Panc1 (cell line): ENCODE data around the gene GALNT4. TPM values are rescaled to one million over a fixed set of nuclear protein-coding genes. Genes with fewer than 3 reads are reported as not detected.

ENCODE experiments used
- ATAC-seq: fragments of 200-7000 bp; cut with Tn5 transposase; 2 replicates; pipeline ENCODE4 v1.9.1; 2020; ENCODE audit warnings: mild to moderate bottlenecking, moderate library complexity
- BruUV-seq: library from RNA; stranded (reverse); fragments of 400-500 nt; replicated peaks from 2 replicates; lab custom pipeline; 2021; lab: Mats Ljungman, UMichigan
- CTCF ChIA-PET: fragments of 300-600 bp; sonication (Branson Sonifier 250); formaldehyde crosslinking; loops from one replicate; lab custom pipeline; 2022; ENCODE audit warnings: antibody characterized with exemption; lab: Charles Lee
- POLR2A ChIA-PET: fragments of 300-600 bp; sonication (Branson Sonifier 250); formaldehyde crosslinking; loops from one replicate; lab custom pipeline; 2022; ENCODE audit warnings: antibody characterized with exemption; lab: Charles Lee
- DNase-seq: peaks from one replicate; pipeline ENCODE4 v3.0.0-alpha.2; 2010; ENCODE audit warnings: low read depth, low spot score
- H3K27ac ChIP-seq: 2 replicates; pipeline ENCODE4 v1.5.1; 2011; ENCODE audit warnings: mild to moderate bottlenecking, low read length, inconsistent platforms
- H3K27me3 ChIP-seq: fragments of 200-500 bp; sonication (Bioruptor generic); 2 replicates; pipeline ENCODE4 v1.6.0; 2014; ENCODE audit warnings: low read length, inconsistent platforms; ENCODE audit not compliant: control insufficient read depth, insufficient read depth
- H3K36me3 ChIP-seq: fragments of 200-500 bp; sonication (Bioruptor generic); 2 replicates; pipeline ENCODE4 v1.5.1; 2014; ENCODE audit warnings: inconsistent platforms, mild to moderate bottlenecking, low read length, moderate library complexity; ENCODE audit not compliant: control insufficient read depth, insufficient read depth
- H3K4me1 ChIP-seq: 2 replicates; pipeline ENCODE4 v1.5.1; 2011; ENCODE audit warnings: inconsistent platforms, mild to moderate bottlenecking, low read length, moderate library complexity; ENCODE audit not compliant: control insufficient read depth, insufficient read depth
- H3K4me3 ChIP-seq, 2 experiments: 2 replicates each; pipeline ENCODE4 v1.5.1; 2011 to 2012; ENCODE audit warnings: low read depth in 2 of 2, low read length in 2 of 2, mild to moderate bottlenecking in 2 of 2, inconsistent platforms in 1 of 2, moderate library complexity in 1 of 2
- H3K9me3 ChIP-seq: fragments of 200-500 bp; sonication (Bioruptor generic); 2 replicates; pipeline ENCODE4 v1.5.1; 2014; ENCODE audit warnings: low read depth, mild to moderate bottlenecking, inconsistent platforms, low read length, moderate library complexity; ENCODE audit not compliant: control insufficient read depth, insufficient read depth
- POLR2AphosphoS5 ChIP-seq: IDR thresholded peaks from 2 replicates; pipeline ENCODE4 v1.6.1; 2012; ENCODE audit warnings: mild to moderate bottlenecking, low read depth, low read length, moderate library complexity
- SIN3A ChIP-seq: IDR thresholded peaks from 2 replicates; pipeline ENCODE4 v1.6.1; 2012; ENCODE audit warnings: low read depth, mild to moderate bottlenecking, low read length, moderate library complexity, borderline replicate concordance; ENCODE audit not compliant: insufficient read depth
- TCF7L2 ChIP-seq: IDR thresholded peaks from 2 replicates; pipeline ENCODE4 v1.6.1; 2011; ENCODE audit warnings: mild to moderate bottlenecking, low read depth, low read length, inconsistent platforms
- in situ Hi-C: cut with HindIII; loops from 2 replicates; pipeline ENCODE4 v1.10.0; 2016; ENCODE audit warnings: low sequenced_read_pairs, low pct_unique_long_range_greater_than_20kb
- intact Hi-C: fragments of 100-400 bp; cut with micrococcal nuclease; formaldehyde crosslinking; loops from one replicate; pipeline ENCODE4 v1.10.0; 2022; ENCODE audit not compliant: unreplicated experiment
- total RNA-seq: library from RNA; stranded (reverse); gene quantifications from one replicate; pipeline ENCODE4 v1.2.1, GENCODE V29; 2021; ENCODE audit not compliant: unreplicated experiment
- TF ChIP-seq, protein P1 (sequence below): fragments of 450-650 bp; IDR thresholded peaks from 2 replicates; pipeline ENCODE4 v1.5.1; 2017; ENCODE audit warnings: mild to moderate bottlenecking
- TF ChIP-seq, protein P2 (sequence below), 2 experiments: IDR thresholded peaks; 2 replicates each; pipeline ENCODE4 v1.6.1; 2011 to 2012; ENCODE audit warnings: low read depth in 2 of 2, control low read depth in 1 of 2, low read length in 1 of 2, mild to moderate bottlenecking in 1 of 2, moderate library complexity in 1 of 2; ENCODE audit not compliant: insufficient read depth in 1 of 2

Gene GALNT4
- total RNA-seq, 1 experiment from 2014 or later, result 5.1 TPM

GRCh38 chr12:89571491-89572195, 47.0 kb upstream of the GALNT4 start:
- Histone ChIP-seq H3K4me1 (no peaks in the 10 kb centered on the region), H3K27me3 (no peaks in the 10 kb centered on the region), H3K36me3 (no peaks in the 10 kb centered on the region), H3K9me3 (no peaks in the 10 kb centered on the region), H3K4me3 (no peak overlapping the region), H3K27ac (no peak overlapping the region)
- BruUV-seq, result no TSS peak
- no peak for DNase-seq
- in situ Hi-C loops (no loop called here), intact Hi-C loops (no loop called here)
- no peak for ATAC-seq
- ChIA-PET CTCF (interaction anchor here (0.7 kb wide), 1 partner anchor 14 kb away, joined by 5 read pairs; no protein-coding TSS in a partner anchor), POLR2A (no interaction called here)
- TF ChIP-seq, protein P1, sequence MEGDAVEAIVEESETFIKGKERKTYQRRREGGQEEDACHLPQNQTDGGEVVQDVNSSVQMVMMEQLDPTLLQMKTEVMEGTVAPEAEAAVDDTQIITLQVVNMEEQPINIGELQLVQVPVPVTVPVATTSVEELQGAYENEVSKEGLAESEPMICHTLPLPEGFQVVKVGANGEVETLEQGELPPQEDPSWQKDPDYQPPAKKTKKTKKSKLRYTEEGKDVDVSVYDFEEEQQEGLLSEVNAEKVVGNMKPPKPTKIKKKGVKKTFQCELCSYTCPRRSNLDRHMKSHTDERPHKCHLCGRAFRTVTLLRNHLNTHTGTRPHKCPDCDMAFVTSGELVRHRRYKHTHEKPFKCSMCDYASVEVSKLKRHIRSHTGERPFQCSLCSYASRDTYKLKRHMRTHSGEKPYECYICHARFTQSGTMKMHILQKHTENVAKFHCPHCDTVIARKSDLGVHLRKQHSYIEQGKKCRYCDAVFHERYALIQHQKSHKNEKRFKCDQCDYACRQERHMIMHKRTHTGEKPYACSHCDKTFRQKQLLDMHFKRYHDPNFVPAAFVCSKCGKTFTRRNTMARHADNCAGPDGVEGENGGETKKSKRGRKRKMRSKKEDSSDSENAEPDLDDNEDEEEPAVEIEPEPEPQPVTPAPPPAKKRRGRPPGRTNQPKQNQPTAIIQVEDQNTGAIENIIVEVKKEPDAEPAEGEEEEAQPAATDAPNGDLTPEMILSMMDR, result no peak
- TF ChIP-seq POLR2AphosphoS5 (no peak), SIN3A (no peak), TCF7L2 (no peak)
- TF ChIP-seq, protein P2, sequence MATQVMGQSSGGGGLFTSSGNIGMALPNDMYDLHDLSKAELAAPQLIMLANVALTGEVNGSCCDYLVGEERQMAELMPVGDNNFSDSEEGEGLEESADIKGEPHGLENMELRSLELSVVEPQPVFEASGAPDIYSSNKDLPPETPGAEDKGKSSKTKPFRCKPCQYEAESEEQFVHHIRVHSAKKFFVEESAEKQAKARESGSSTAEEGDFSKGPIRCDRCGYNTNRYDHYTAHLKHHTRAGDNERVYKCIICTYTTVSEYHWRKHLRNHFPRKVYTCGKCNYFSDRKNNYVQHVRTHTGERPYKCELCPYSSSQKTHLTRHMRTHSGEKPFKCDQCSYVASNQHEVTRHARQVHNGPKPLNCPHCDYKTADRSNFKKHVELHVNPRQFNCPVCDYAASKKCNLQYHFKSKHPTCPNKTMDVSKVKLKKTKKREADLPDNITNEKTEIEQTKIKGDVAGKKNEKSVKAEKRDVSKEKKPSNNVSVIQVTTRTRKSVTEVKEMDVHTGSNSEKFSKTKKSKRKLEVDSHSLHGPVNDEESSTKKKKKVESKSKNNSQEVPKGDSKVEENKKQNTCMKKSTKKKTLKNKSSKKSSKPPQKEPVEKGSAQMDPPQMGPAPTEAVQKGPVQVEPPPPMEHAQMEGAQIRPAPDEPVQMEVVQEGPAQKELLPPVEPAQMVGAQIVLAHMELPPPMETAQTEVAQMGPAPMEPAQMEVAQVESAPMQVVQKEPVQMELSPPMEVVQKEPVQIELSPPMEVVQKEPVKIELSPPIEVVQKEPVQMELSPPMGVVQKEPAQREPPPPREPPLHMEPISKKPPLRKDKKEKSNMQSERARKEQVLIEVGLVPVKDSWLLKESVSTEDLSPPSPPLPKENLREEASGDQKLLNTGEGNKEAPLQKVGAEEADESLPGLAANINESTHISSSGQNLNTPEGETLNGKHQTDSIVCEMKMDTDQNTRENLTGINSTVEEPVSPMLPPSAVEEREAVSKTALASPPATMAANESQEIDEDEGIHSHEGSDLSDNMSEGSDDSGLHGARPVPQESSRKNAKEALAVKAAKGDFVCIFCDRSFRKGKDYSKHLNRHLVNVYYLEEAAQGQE (IDR thresholded peaks at IDR 0.05; ENCODE audit: insufficient read depth in 1 of 2, low read depth in 2 of 2, low read length in 1 of 2), result no peak

- intact Hi-C loops (no loop called here), in situ Hi-C loops (no loop called here)
- no peaks in the 10 kb centered on the region for H3K4me1 ChIP-seq
- ChIA-PET POLR2A (no interaction called here), CTCF (no interaction called here)
- no peak overlapping the region for H3K27ac ChIP-seq
- DNase-seq, result no peak
- H3K27me3 ChIP-seq, result no peaks in the 10 kb centered on the region
- TF ChIP-seq, protein P1, result no peak
- TF ChIP-seq POLR2AphosphoS5, result no peak
- BruUV-seq, result no TSS peak
- no peak for ATAC-seq
- no peaks in the 10 kb centered on the region for H3K9me3 ChIP-seq
- no peaks in the 10 kb centered on the region for H3K36me3 ChIP-seq
- no peak overlapping the region for H3K4me3 ChIP-seq
Measured at GRCh38 chr12:89568484-89568883, 43.9 kb upstream of the GALNT4 start.
